Fibroblast of skin of right quadriceps (primary cell): ENCODE results near the gene KANK4.

Experiments
- DNase-seq: peaks from one replicate; pipeline ENCODE4 v3.0.0-alpha.2; 2013

Gene KANK4

DNA sequence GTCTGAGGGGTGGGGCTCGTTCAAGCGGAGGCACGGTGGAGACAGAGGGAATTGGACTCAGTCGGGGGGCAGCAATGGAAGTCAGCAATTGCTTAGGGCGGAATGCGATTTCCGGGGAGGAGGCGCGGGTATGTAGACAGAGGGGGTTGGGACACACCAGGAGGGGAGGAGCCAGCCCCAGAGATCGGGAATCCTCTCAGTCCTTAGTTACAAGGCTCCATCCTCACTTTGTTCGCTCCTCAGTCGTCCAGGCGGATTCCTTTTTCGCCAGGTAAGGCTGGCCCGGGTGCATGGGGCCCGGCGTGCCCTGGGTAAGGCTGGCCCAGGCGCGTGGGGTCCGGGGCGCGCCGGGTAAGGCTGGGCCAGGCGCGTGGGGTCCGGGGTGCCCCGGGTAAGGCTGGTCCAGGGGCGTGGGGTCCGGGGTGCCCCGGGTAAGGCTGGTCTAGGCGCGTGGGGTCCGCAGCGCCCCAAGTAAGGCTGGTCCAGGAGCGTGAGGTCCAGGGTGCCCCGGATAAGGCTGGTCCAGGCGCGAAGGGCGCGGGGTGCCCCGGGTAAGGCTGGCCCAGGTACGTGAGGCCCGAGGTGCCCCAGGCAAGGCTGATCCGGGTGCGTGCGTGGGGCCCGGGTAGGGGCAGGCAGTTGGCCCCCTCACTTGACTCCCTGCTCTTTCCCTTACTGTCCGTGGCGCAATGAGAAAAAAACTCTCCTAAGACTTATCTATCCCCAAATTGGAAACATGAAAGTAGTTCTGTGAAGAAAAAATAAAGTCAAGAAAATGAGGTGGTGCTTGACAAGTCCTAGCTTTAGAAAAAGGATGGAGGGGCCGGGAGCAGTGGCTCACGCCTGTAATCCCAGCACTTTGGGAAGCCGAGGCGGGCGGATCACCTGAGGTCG is 124.3 kb downstream of the KANK4 start, which contains the start of gene L1TD1:
L1TD1 (plus strand) TSS at position 199 of the 894 bp plus-strand sequence. CDS start 11,780 bp downstream, outside the sequence.
- DNase-seq = peak; percentile 18

DNA sequence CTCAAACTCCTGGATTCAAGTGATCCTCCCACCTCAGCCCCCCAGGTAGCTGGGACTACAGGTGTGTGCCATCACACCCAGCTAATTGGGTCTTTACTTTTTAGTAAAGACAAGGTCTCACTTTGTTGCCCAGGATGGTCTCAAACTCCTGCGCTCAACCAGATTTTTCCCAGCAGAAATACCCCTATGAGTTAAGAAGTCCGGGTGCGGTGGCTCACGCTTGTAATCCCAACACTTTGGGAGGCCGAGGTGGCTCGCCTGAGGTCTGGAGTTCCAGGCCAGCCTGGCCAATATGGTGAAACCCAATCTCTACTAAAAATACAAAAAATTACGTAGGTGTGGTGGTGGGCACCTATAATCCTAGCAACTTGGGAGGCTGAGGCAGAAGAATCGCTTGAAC is 131.1 kb downstream of the KANK4 start:
- DNase-seq = no peak

DNA sequence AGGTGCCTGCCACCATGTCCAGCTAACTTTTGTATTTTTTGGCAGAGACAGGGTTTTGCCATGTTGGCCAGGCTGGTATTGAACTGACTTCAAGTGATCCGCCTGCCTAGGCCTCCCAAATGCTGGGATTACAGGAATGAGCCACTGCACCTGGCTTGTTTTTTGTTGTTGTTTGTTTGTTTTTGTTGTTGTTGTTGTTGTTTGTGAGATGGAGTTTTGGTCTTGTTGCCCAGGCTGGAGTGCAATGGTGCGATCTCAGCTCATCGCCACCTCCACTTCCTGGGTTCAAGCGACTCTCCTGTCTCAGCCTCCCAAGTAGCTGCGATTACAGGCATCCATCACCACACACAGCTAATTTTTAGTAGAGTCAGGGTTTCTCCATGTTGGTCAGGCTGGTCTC is 131.7 kb downstream of the KANK4 start:
- DNase-seq = no peak
